NCI-H1694 treated with DMSO at 0.1 percent for 48 hours (cell line): Measurements from ENCODE around the gene PLLP.
"Not testable (repeated sequence)": the region's sequence is repeated elsewhere in the genome, so short reads cannot be mapped to it uniquely, and the experiment has no call there.

ENCODE experiments used
- DNase-seq: peaks from one replicate; lab custom pipeline; 2025; lab: John Stamatoyannopoulos, UW

The PLLP gene

GRCh38 chr16:57273826-57274225 lies 10.6 kb downstream of the PLLP start:
- DNase-seq, result no peak

- DNase-seq, result no peak
Measured at GRCh38 chr16:57273359-57273758, 11.1 kb downstream of the PLLP start.

DNA sequence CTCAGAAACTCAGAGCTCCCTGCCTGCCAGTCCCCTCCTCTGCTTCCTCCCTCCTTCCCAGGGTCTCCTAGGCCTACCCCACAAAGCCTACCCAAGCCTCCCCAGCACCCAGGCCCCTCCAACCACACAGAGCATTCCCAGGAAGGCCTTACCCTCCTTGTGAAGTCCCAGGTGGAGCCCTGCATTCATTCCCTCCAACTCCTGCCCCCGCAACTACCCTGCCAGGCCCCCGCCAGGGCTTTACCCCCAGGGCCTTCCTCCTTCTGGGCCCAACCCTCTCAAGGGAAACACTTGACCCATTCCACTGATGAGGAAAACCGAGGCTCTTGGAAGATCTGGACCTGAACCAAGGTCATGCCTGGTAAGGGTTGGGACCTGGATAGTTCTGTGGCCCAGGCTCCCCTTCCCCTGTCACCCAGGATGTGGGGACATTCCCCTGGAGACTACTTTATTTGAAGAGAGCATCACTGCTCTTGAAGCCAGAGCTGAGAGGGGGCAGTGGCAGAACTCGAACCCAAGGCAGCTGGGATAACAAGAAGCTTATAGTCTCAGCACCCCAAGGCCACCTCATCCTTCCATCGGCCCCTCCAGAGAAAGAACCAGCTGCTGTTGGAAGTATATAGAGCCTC lies 12.5 kb downstream of the PLLP start:
- DNase-seq, result no peak

GRCh38 chr16:57271063-57271345 lies 13.5 kb downstream of the PLLP start:
- DNase-seq, result no peak

DNA sequence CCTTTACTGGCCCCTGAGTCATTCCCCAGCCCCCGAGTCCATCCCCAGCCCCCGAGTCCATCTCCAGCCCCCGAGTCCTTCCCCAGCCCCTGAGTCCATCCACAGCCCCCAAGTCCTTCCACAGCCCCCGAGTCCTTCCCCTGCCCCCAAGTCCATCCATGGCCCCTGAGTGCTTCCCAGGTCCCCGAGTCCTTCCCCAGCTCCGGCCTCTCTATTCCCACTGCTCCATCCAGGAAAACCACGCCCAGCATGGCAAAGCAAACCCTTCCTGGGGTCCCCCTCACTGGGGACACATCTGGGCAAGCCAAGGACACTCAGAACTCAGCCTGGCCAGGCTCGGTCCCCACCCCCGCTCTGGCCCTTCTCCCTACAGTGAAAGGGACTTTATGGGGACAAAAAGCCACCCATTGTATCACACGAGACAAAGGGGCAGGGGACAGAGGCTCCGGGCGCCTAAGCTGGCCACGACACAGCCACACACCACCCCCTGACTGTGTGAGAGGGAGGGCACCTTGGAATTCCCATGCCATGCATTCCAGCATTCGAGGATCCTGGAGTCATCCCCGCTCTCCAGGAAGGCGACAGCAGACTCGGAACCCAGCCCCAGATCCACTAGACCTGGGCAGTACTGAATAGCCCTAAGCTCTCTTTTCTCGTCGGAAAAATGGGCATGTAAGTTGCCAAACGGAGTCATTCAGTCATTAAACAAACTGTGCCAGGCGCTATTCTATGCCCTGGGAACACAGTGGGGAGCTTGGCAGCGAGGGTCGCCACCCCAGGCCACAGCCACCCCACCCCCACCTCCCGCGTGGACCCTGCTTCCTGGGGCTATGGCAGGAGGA lies 14.0 kb downstream of the PLLP start:
- DNase-seq, result no peak

DNA sequence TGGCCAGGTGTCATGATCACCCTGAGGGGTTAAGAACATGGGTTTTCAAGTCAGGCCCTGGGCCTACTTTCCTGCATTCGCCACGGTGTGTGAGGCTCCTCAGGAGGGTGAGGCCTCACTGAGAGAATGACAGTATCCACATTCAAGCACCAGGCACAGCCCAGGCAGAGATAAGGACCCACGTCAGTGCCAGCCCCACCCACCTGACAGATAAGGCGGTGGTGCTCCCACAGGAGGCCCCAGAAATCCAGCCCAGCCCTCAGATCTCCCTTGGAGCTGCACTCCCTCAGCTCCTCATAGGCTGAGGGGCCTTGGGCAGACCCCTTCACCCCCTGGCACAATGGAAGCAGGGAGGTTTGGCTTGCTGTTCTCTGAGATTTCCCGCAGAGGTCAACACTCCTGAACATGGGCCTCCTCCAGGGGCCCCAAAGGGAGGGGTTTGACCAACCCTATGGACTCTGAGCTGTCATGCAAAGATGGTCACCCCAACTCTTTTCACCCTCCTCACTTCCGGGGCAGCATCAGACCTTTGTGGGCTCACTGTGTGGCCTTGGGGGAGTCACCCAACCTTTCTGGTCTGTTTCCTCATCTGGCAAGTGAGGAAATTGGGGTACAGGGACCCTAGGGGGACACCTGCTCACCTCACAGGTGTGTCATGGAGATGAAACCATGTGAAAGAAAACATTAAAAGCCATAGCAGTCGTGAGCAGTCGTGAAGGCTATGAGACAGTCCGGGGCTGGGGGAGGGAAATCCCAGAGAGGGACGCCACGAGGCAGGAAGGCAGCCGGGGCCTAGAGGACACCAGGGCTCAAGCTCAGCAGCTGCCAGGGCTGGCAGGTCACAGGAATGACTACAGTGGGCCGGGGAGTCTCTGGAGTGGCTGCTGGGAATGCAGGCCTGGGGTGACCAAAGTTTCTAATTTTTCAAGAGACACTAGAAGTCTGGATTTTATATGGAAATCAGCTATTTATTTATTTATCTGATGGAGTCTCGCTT lies 15.4 kb downstream of the PLLP start:
- DNase-seq, result no peak

GRCh38 chr16:57267343-57267742 lies 17.1 kb downstream of the PLLP start:
- DNase-seq, result not testable (repeated sequence)

DNA sequence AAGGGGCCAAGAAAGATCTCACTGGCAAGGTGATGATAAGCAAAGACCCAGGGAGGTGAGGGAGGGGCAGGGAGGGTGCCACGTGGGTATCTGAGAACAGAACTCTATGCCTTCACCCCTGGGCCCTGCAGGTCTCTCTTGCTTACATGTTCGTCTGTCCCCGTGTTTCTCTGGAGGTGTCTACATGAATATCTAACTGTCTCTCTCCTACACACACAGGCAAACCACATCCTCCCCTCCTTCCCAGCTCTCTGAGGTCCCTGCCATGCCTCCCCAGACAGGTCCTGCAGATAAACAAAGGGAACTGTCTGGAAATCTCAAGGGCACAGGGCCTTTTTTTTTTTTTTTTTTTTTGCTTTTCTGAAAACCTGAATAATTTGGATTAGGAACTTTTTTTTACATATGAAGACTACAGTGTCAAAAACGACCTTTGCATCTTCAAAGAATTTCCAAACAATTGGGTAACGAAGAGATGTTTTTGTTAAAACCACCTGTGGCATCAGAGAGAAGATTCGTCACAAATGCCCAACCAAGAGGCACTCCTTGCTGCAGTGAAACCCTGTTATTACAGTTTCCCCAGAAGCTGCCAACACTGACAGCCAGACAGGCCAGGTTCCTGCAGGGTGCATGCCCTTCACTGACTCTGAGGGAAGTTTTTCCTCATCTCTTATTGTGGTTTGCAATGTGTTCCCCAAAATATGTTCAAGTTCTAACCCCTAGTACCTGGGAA lies 17.8 kb downstream of the PLLP start:
- no peak for DNase-seq

GRCh38 chr16:57265850-57266530 lies 18.5 kb downstream of the PLLP start:
- DNase-seq, result no peak

DNA sequence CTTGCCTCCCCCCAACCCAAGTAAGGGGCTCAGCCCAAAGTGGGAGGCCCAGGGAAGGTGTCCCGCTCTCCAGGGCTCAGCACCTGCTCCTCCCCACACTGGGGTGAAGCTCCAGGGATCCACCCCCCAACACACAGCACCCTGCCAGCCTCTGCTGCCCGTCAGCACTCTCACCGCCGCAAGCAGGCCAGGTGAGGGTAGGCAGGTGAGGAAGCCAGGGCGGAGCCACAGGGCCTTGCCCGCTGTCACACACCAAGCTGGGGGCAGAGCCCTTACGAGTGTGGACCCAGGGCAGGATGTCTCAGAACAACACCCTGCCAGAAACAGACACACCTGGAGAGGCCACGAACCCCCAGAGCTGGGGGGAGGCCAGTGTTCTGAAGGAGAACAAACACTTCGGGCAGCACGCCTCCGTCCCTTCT lies 19.5 kb downstream of the PLLP start:
- no peak for DNase-seq

GRCh38 chr16:57264381-57264780 lies 20.1 kb downstream of the PLLP start:
- no peak for DNase-seq

GRCh38 chr16:57263541-57264351 lies 20.7 kb downstream of the PLLP start:
- no peak for DNase-seq

DNA sequence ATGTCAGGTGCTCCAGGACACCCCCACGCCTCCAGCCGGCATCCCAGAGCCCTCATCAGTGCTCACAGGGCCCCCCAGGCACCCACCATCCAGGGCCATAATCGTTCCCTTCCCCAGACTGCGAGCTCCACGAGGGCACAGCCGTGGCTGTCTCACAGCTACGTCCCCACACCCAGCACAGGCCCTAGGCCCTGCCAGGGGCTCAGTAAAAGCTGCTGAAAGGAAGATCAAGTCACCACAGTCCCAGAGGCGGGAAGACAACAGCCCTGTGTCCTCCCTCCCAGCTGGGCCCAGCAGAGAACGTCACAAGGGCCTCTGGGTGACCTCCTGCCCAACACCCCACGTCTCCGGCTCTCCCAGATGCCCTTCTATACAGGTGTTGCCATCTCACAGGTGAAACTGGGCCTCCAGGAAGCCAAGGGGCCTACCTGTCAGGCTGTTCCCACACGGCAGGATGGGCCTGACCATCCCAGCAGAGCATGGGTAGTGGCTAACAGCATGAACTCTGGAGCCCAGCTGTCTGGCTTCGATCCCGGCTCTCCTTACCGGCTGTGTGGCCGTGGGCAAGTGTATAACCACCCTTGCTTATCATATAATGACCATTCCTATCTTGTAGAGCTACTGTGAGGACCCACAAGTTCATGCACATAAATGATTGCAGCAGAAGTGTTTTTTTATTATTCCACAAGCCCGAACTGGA lies 21.5 kb downstream of the PLLP start:
- DNase-seq, result no peak

- DNase-seq, result no peak
Measured at GRCh38 chr16:57261806-57262205, 22.7 kb downstream of the PLLP start.

DNA sequence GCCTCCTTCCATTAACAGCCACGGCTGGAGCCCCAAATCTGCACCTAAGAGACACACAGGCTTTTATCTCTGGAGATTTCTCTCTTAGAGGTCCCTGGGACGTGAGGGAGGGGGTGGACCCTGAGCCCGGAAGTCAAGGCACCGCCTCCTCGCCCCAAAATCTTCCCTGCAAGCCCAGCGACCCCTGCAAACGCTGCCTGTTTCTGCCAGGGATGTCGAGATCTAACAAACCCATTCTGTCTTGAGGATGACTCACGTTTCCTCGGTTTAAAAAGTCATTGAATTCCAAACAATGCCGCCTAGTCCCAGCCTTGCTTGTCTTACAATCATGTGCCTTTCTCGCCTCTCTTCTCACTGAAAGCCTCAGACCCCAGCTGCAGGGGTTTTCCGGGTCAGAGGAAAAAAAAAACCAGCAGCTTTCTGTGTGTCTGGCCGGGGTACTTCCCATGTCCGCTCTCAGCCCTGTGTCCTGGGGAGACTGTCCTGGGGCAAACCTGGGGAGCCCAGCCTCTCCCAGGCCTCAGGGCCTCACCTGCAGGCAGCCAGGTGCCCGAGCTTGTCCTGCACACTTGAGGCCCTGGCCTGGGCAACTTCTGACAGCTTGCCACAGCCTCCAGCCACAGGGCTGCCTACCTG lies 24.1 kb downstream of the PLLP start:
- DNase-seq, result no peak

- no peak for DNase-seq
Measured at GRCh38 chr16:57258910-57259475, 25.5 kb downstream of the PLLP start.

GRCh38 chr16:57258226-57258909 lies 26.1 kb downstream of the PLLP start:
- no peak for DNase-seq

GRCh38 chr16:57257455-57258070 lies 26.9 kb downstream of the PLLP start:
- no peak for DNase-seq
